Fibroblast of pulmonary artery (primary cell): ENCODE results near the gene NSUN7.
"Not testable (repeated sequence)": the region's sequence is repeated elsewhere in the genome, so short reads cannot be mapped to it uniquely, and the experiment has no call there.

Experiments used
- DNase-seq: peaks from one replicate; pipeline ENCODE4 v3.0.0-alpha.2; 2010; ENCODE audit warnings: low read depth
- H3K4me3 ChIP-seq: replicated peaks from 2 replicates; pipeline ENCODE4 v1.5.1; 2011; ENCODE audit warnings: low read depth, mild to moderate bottlenecking, control low read depth, low read length, moderate library complexity
- CTCF ChIP-seq: IDR thresholded peaks from 2 replicates; pipeline ENCODE4 v1.5.1; 2011; ENCODE audit warnings: mild to moderate bottlenecking, control low read depth, low read length, inconsistent platforms; ENCODE audit errors: missing control alignments

The NSUN7 gene

DNA sequence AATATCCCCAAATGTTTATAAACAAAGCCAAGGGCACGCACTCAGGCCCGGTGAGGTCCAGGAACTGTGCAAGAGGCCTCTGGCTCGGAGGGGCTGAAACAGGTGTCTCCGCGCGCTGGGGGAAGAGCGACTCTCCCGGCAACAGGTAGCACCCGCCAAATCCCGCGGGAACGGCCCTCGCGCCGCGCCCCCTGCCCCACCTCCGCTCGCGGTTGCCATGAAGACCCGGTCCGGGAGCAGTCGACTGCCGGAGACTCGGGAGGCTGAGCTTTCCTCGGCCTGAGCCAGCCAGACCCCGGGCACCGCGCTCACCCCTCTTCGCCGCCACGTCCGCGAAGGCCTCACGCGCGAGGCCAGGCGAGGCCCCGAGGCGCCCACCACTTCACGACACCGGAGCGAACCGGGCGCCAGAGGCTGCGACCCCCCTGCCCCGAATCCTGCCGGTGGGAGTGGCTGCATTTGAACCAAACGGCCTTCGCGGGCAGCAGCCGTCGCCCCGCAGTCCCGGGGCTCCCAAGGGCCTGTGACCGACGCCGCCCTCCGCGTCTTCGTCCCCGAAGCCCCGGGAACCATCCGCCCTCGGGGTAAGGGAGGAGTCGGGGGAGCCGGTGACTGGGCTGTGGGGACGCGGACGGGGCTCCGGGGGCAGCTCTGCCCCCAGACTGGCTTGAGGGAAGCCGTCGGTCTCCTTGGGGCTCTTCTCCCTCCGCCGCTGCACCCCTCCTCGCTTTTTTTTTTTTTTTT, at the start of gene NSUN7:
Gene NSUN7 (plus strand): TSS at position 239 of the 744 bp plus-strand sequence. CDS start 739 bp downstream, outside the sequence.
- peak within 1 kb of the TSS; percentile 33 for H3K4me3 ChIP-seq
- no peak for TF ChIP-seq CTCF
- DNase-seq = no peak

DNA sequence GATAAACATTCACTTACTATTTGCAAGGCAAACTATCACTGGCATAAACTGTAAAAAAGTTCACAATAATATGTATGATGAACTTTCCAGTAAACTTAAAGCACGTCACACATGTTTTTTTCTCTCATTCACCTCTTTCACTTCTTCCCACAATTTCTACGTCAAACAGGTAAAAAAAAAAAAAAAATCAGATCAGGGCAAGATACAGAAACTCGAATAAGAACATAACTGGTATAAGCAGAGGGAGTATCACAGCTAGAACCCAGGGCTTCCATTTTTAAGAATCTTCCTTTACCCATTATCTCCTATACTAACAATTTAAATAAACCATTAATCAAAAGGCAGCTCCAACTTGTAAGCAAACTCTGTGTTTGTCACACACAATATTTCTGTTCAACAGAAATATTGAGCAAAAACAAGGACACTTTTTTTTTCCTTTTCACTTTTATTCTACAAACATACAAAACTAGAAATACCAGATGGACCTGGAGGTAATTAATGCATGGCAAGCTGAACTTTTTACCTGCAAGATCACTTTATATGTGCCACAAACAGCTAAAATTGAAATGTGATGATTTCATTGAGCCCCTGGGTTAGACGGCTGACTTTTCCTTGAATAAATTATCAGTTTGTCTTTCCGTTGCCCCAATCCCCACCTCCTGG, 47.5 kb upstream of the NSUN7 start:
- no peak overlapping the region for H3K4me3 ChIP-seq
- no peak for DNase-seq
- TF ChIP-seq CTCF = no peak

DNA sequence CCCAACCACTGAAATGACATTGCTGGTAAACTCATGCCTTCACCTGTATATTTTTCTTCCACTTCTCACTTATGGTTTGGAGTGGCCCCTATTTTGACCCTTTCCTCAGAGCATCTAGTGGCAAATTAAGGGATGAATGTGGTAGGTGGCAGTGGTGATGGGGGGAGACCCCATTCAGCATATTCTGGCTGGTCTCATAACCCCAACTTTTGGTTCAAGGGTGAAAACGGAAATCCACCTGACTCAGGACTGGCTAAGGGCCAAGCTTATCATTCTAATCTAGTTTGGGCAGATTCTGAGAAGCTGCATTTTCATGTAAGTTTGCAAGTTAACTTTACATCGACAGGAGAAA, 47.0 kb upstream of the NSUN7 start:
- DNase-seq = no peak
- H3K4me3 ChIP-seq = no peak overlapping the region

GRCh38 chr4:40704073-40704472, 45.7 kb upstream of the NSUN7 start:
- peak; percentile 19 for DNase-seq
- no peak for TF ChIP-seq CTCF
- no peak overlapping the region for H3K4me3 ChIP-seq

More for the DNA sequence above, 47.0 kb upstream of the NSUN7 start:
- no peak for TF ChIP-seq CTCF

GRCh38 chr4:40710484-40711254, 39.1 kb upstream of the NSUN7 start:
- H3K4me3 ChIP-seq = no peak overlapping the region
- peak; percentile 25 for DNase-seq

GRCh38 chr4:40713001-40713400, 36.8 kb upstream of the NSUN7 start:
- DNase-seq, H3K4me3 ChIP-seq: not testable (repeated sequence)

More at GRCh38 chr4:40710484-40711254, 39.1 kb upstream of the NSUN7 start:
- TF ChIP-seq CTCF = no peak

DNA sequence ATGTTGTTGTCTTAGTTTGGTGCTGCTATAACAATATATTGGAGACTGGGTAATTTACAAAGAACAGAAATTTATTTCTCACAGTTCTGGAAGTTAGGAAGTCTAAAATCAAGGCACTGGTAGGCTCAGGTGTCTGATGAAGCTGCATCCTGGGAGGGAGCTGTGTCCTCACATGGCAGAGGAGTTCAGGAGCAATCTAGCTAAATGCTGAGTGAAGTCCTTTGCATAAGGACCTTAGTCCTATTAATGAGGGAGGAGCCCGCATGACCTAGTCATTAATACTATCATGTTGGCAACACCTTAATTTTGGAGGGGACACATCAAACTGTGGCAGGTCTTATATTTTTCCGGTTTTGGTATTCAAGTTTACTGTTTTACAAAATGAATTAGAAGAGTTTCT, 36.0 kb upstream of the NSUN7 start:
- H3K4me3 ChIP-seq = no peak overlapping the region
- TF ChIP-seq CTCF = no peak
- no peak for DNase-seq
